NCI-H2196 (cell line): Measurements from ENCODE around the gene CCDC102B.
"Not testable (repeated sequence)": the region's sequence is repeated elsewhere in the genome, so short reads cannot be mapped to it uniquely, and the experiment has no call there.

ENCODE experiments used
- DNase-seq: peaks from one replicate; lab custom pipeline; 2025; ENCODE audit not compliant: unreplicated experiment; lab: John Stamatoyannopoulos, UW

Gene CCDC102B

GRCh38 chr18:68826121-68826520 lies 28.2 kb downstream of the CCDC102B start:
- DNase-seq = no peak

- DNase-seq = no peak
Observed at GRCh38 chr18:68830256-68831045, 32.6 kb downstream of the CCDC102B start.

GRCh38 chr18:68833756-68834155 lies 35.9 kb downstream of the CCDC102B start:
- no peak for DNase-seq

- DNase-seq = no peak
Observed at GRCh38 chr18:68837665-68838451, 40.0 kb downstream of the CCDC102B start.

GRCh38 chr18:68839701-68840100 lies 41.8 kb downstream of the CCDC102B start:
- DNase-seq = no peak

GRCh38 chr18:68840554-68841263 lies 42.8 kb downstream of the CCDC102B start:
- DNase-seq = no peak

- no peak for DNase-seq
Observed at GRCh38 chr18:68841301-68841700, 43.4 kb downstream of the CCDC102B start.

GRCh38 chr18:68842951-68843350 lies 45.1 kb downstream of the CCDC102B start:
- DNase-seq = no peak

- peak; percentile 10 for DNase-seq
Observed at GRCh38 chr18:68843473-68844089, 45.7 kb downstream of the CCDC102B start.

GRCh38 chr18:68847219-68847837 lies 49.4 kb downstream of the CCDC102B start:
- DNase-seq = peak; percentile 13

GRCh38 chr18:68848242-68848641 lies 50.4 kb downstream of the CCDC102B start:
- DNase-seq = no peak

GRCh38 chr18:68854786-68855391 lies 57.0 kb downstream of the CCDC102B start:
- no peak for DNase-seq

- DNase-seq = no peak
Observed at GRCh38 chr18:68855491-68855890, 57.6 kb downstream of the CCDC102B start.

GRCh38 chr18:68861365-68861764 lies 63.5 kb downstream of the CCDC102B start:
- DNase-seq = no peak

GRCh38 chr18:68865021-68865420 lies 67.1 kb downstream of the CCDC102B start:
- DNase-seq = no peak

- DNase-seq = no peak
Observed at GRCh38 chr18:68865503-68865902, 67.6 kb downstream of the CCDC102B start.

GRCh38 chr18:68873003-68873402 lies 75.1 kb downstream of the CCDC102B start:
- DNase-seq = no peak

- no peak for DNase-seq
Observed at GRCh38 chr18:68874361-68874760, 76.5 kb downstream of the CCDC102B start.

GRCh38 chr18:68879947-68880346 lies 82.1 kb downstream of the CCDC102B start:
- not testable (repeated sequence) for DNase-seq

- no peak for DNase-seq
Observed at GRCh38 chr18:68887410-68887809, 89.5 kb downstream of the CCDC102B start.
